GM23248 (cell line): ENCODE data around the gene BRD1. TPM values are rescaled to one million over a fixed set of nuclear protein-coding genes. Genes with fewer than 3 reads are reported as not detected.

Experiments used
- DNase-seq: peaks from one replicate; pipeline ENCODE4 v3.0.0-alpha.2; 2015
- H2AFZ ChIP-seq: fragments of 200-600 bp; sonication (generic); 2 replicates; pipeline ENCODE4 v1.6.1; 2016; ENCODE audit warnings: antibody characterized with exemption
- H3F3A ChIP-seq: fragments of 200-600 bp; sonication (generic); 2 replicates; pipeline ENCODE4 v1.6.1; 2016; ENCODE audit warnings: mild to moderate bottlenecking, antibody characterized with exemption, mixed run types; ENCODE audit not compliant: insufficient read depth
- H3K27ac ChIP-seq: fragments of 200-600 bp; sonication (generic); 2 replicates; pipeline ENCODE4 v1.5.1; 2016; ENCODE audit warnings: mild to moderate bottlenecking
- H3K27me3 ChIP-seq: fragments of 200-600 bp; sonication (generic); replicated peaks from 2 replicates; pipeline ENCODE4 v1.6.1; 2016; ENCODE audit warnings: mild to moderate bottlenecking; ENCODE audit not compliant: insufficient read depth
- H3K36me3 ChIP-seq: fragments of 200-600 bp; sonication (generic); 2 replicates; pipeline ENCODE4 v1.6.1; 2016; ENCODE audit warnings: low read depth, mild to moderate bottlenecking
- H3K4me1 ChIP-seq: fragments of 200-600 bp; sonication (generic); 2 replicates; pipeline ENCODE4 v1.6.1; 2016; ENCODE audit warnings: mild to moderate bottlenecking; ENCODE audit not compliant: insufficient read depth
- H3K4me2 ChIP-seq: fragments of 200-600 bp; sonication (generic); one replicate; pipeline ENCODE4 v1.6.1; 2016; ENCODE audit warnings: mild to moderate bottlenecking; ENCODE audit not compliant: unreplicated experiment
- H3K4me3 ChIP-seq: fragments of 200-600 bp; sonication (generic); 2 replicates; pipeline ENCODE4 v1.5.1; 2016; ENCODE audit warnings: mild to moderate bottlenecking
- H3K79me2 ChIP-seq: fragments of 200-600 bp; sonication (generic); 2 replicates; pipeline ENCODE4 v1.6.1; 2016; ENCODE audit warnings: mild to moderate bottlenecking; ENCODE audit not compliant: insufficient read depth
- H3K9ac ChIP-seq: fragments of 200-600 bp; sonication (generic); 2 replicates; pipeline ENCODE4 v1.6.1; 2016; ENCODE audit warnings: mild to moderate bottlenecking
- H3K9me2 ChIP-seq: fragments of 200-600 bp; sonication (generic); 2 replicates; pipeline ENCODE4 v1.6.1; 2016; ENCODE audit warnings: mixed run types, mild to moderate bottlenecking, moderate library complexity; ENCODE audit not compliant: insufficient read depth
- H3K9me3 ChIP-seq: fragments of 200-600 bp; sonication (generic); one replicate; pipeline ENCODE4 v1.6.1; 2017; ENCODE audit warnings: low read depth
- H4K20me1 ChIP-seq: fragments of 200-600 bp; sonication (generic); 2 replicates; pipeline ENCODE4 v1.6.0; 2016; ENCODE audit not compliant: insufficient read depth
- EZH2 ChIP-seq: fragments of 200-600 bp; sonication (generic); IDR thresholded peaks from 2 replicates; pipeline ENCODE4 v1.6.1; 2018; ENCODE audit warnings: antibody characterized with exemption, mild to moderate bottlenecking; ENCODE audit not compliant: insufficient read depth, poor library complexity, severe bottlenecking
- EZH2phosphoT487 ChIP-seq: fragments of 200-600 bp; sonication (generic); IDR thresholded peaks from 2 replicates; pipeline ENCODE4 v1.6.1; 2018; ENCODE audit warnings: antibody characterized with exemption, moderate library complexity, mild to moderate bottlenecking, low read depth; ENCODE audit not compliant: insufficient read depth
- whole genome bisulfite sequencing, 2 experiments: methylation state at CpG; one replicate each; pipeline ENCODE4 v1.1.6; 2015 to 2017; ENCODE audit warnings: low lambda C conversion rate in 2 of 2, low coverage in 1 of 2; ENCODE audit errors: missing lambda C conversion rate in 2 of 2; 5-methylcytosine and 5-hydroxymethylcytosine counted together
- in situ Hi-C: fragments of 300-500 bp; cut with MboI; formaldehyde crosslinking; loops from 2 replicates; pipeline ENCODE4 v1.15.0; 2020
- polyA plus RNA-seq: library from polyadenylated mRNA; unstranded; fragments of >200 nt; fragmentation: Nextera tagmentation; extraction: Ambion mirVana; gene quantifications from 2 replicates; pipeline ENCODE4 v1.2.1, GENCODE V29; 2016
- total RNA-seq: library from RNA; depleted of rRNA; stranded (reverse); fragments of >200 nt; shearing (Covaris generic); gene quantifications from 2 replicates; pipeline ENCODE4 v1.2.3, GENCODE V29; 2014

BRD1 gene
- total and polyA plus RNA-seq, 2 experiments from 2014 or later: 4.5 to 23.1 TPM

DNA sequence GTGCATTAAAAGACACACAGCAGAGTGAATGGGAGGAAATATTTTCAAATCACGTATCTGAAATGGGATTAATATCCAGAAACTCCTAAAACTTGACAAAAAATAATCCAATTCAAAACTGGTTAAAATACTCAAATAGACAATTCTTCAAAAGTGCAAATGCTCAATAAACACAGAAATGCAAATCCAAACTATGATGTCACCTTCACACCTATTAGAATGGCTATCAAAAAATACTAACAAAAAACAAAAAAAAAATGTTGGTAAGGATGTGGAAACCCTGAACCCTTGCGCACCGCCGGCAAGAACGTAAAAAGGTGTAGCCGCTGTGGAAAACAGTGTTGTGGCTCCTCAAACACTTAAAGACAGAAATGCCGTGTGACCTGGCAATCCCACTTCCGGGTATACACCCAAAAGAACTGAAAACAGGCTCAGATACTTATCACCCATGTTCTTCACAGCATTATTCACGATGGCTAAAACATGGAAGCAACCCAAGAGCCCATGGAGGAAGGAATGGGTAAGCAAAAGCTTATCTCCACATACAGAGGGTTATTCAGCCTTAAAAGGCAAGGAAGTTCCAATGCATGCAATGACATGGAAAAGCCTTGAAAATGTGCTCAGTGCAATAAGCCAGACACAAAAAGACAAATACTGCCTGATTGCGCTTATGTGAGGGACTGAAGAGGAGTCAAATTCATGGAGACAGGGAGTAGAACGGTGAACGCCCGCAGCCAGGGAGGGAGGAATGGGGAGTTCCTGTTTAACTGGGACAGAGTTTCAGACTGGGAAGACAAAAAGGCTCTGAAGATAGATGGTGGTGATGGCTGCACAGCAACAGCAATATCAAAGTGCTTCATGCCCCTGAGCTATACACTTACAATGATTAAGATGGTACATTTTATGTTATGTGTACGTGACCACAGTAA lies 19.6 kb downstream of the BRD1 start:
- in situ Hi-C loops: no loop called here
- Histone ChIP-seq H3K4me2 (no peak overlapping the region), H3K4me1 (peaks cover 4% of the 10 kb centered on the region; the same call in 1 of the 2 replicates), H4K20me1 (peaks cover 57% of the 10 kb centered on the region), H2AFZ (no peak overlapping the region), H3K9ac (no peak overlapping the region), H3K4me3 (no peak overlapping the region), H3K27me3 (no peaks in the 10 kb centered on the region), H3K9me2 (no peaks in the 10 kb centered on the region), H3K36me3 (no peaks in the 10 kb centered on the region; the same call in 1 of the 2 replicates), H3K27ac (no peak overlapping the region), H3K9me3 (no peaks in the 10 kb centered on the region), H3K79me2 (peaks cover 100% of the 10 kb centered on the region), H3F3A (peaks cover 24% of the 10 kb centered on the region)
- TF ChIP-seq EZH2phosphoT487: no peak
- TF ChIP-seq EZH2: no peak
- 91 to 92% methylated on average over 14 of the region's 14 CpGs for WGBS, 2 experiments
- no peak for DNase-seq

DNA sequence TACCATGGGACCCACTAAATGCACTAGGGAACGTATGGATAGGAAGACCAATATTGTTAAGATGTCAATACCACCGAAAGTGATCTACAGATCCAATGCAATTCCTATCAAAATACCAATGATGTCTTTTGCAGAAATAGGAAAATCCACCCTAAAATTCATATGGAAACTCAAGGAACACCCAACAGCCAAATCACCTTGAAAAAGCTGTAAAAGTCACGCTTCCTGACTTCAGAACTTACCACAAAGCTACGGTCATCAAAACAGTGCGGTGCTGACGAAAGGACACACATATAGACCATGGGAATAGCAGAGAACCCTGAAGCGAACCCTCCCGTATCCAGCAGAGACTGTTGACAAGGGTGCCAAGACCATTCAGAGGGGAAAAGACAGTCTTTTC lies 20.5 kb downstream of the BRD1 start:
- peaks cover 98% of the 10 kb centered on the region for H3K79me2 ChIP-seq
- H3K9me3 ChIP-seq: no peaks in the 10 kb centered on the region
- H4K20me1 ChIP-seq: peaks cover 53% of the 10 kb centered on the region
- no peaks in the 10 kb centered on the region; the same call in 1 of the 2 replicates for H3K36me3 ChIP-seq
- H3K27me3 ChIP-seq: no peaks in the 10 kb centered on the region
- TF ChIP-seq EZH2 (no peak), EZH2phosphoT487 (no peak)
- no peak overlapping the region for H3K27ac ChIP-seq
- H3K4me1 ChIP-seq: no peaks in the 10 kb centered on the region
- no peak overlapping the region for H3K4me2 ChIP-seq
- no peak overlapping the region for H2AFZ ChIP-seq
- H3K4me3 ChIP-seq: no peak overlapping the region
- in situ Hi-C loops: no loop called here
- H3K9me2 ChIP-seq: no peaks in the 10 kb centered on the region
- DNase-seq: no peak
- no peak overlapping the region for H3K9ac ChIP-seq
- peaks cover 24% of the 10 kb centered on the region for H3F3A ChIP-seq
- 97 to 99% methylated on average over 8 of the region's 8 CpGs for WGBS, 2 experiments

GRCh38 chr22:49803737-49804375 lies 23.8 kb downstream of the BRD1 start:
- Histone ChIP-seq H3K27me3 (no peaks in the 10 kb centered on the region), H3K9ac (no peak overlapping the region), H3K4me3 (no peak overlapping the region), H3K36me3 (no peaks in the 10 kb centered on the region; the same call in 1 of the 2 replicates), H3K9me2 (no peaks in the 10 kb centered on the region), H3F3A (peaks cover 7% of the 10 kb centered on the region; the same call in 1 of the 2 replicates), H2AFZ (no peak overlapping the region), H3K4me2 (no peak overlapping the region), H3K4me1 (no peaks in the 10 kb centered on the region), H3K27ac (no peak overlapping the region), H4K20me1 (peaks cover 32% of the 10 kb centered on the region), H3K79me2 (peaks cover 98% of the 10 kb centered on the region), H3K9me3 (no peaks in the 10 kb centered on the region)
- TF ChIP-seq EZH2phosphoT487: no peak
- no peak for TF ChIP-seq EZH2
- in situ Hi-C loops: no loop called here
- 95 to 96% methylated on average over 28 of the region's 28 CpGs for WGBS, 2 experiments
- DNase-seq: no peak

DNA sequence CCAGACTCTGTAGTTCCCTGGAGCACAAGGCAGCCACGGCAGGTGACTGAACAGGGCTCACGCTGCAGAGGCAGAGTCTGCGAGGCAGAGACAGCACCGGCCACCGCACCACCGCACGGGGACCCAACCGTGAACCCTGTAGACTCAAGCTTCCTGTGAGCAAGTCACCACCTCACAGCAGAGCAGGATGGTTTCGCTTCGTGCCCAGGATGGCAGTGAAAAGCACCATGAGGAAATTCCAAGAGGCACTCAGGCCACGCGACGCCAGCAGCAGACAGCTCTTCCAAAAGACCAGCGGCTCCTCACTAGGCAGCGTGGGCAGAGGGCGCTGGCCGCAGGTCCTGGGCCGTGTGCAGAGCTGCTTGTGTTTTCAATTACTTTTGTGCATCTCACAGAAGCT lies 24.5 kb downstream of the BRD1 start:
- H2AFZ ChIP-seq: no peak overlapping the region
- TF ChIP-seq EZH2phosphoT487: no peak
- TF ChIP-seq EZH2: no peak
- no peaks in the 10 kb centered on the region for H3K4me1 ChIP-seq
- no peak overlapping the region for H3K27ac ChIP-seq
- H3K4me2 ChIP-seq: no peak overlapping the region
- no peak overlapping the region for H3K9ac ChIP-seq
- H3K4me3 ChIP-seq: no peak overlapping the region
- in situ Hi-C loops: no loop called here
- H3K9me2 ChIP-seq: no peaks in the 10 kb centered on the region
- H3K36me3 ChIP-seq: peaks cover 6% of the 10 kb centered on the region; the same call in 1 of the 2 replicates
- no peak for DNase-seq
- peaks cover 98% of the 10 kb centered on the region for H3K79me2 ChIP-seq
- 93 to 95% methylated on average over 18 of the region's 18 CpGs for WGBS, 2 experiments
- H4K20me1 ChIP-seq: peaks cover 25% of the 10 kb centered on the region
- H3F3A ChIP-seq: peaks cover 5% of the 10 kb centered on the region; the same call in 1 of the 2 replicates
- H3K27me3 ChIP-seq: no peaks in the 10 kb centered on the region
- no peaks in the 10 kb centered on the region for H3K9me3 ChIP-seq
